HepG2 (cell line): ENCODE results near the gene DSCAM. TPM values are rescaled to one million over a fixed set of nuclear protein-coding genes. Genes with fewer than 3 reads are reported as not detected.

Experiments used
- ATAC-seq: fragments of 200-7000 bp; cut with Tn5 transposase; 3 replicates; pipeline ENCODE4 v1.9.1; 2020; ENCODE audit warnings: mild to moderate bottlenecking, moderate library complexity
- BruUV-seq: library from RNA; stranded (reverse); fragments of 400-500 nt; replicated peaks from 2 replicates; lab custom pipeline; 2021; lab: Mats Ljungman, UMichigan
- CTCF ChIA-PET: fragments of 300-600 bp; formaldehyde crosslinking; extraction: SDS; loops from one replicate; lab custom pipeline; 2021; ENCODE audit warnings: low total read pairs, inconsistent platforms, low intra/inter-chr PET ratio; lab: Yijun Ruan, JAX
- POLR2A ChIA-PET: fragments of 350-600 bp; sonication (Branson Sonifier 250); formaldehyde crosslinking; loops from one replicate; lab custom pipeline; 2020; ENCODE audit warnings: antibody characterized with exemption, inconsistent platforms; lab: Yijun Ruan, JAX
- DNase-seq: peaks from one replicate; pipeline ENCODE4 v3.0.0-alpha.2; 2015; ENCODE audit warnings: low spot score
- FAIRE-seq: peaks from 3 replicates; lab custom pipeline; 2011; peaks lifted over from hg19 to GRCh38; lab: Jason Lieb, UNC
- H2AFZ ChIP-seq: one replicate; pipeline ENCODE4 v1.6.1; 2011; ENCODE audit warnings: low read length, inconsistent platforms
- H3K27ac ChIP-seq: fragments of 300-600 bp; 3 replicates; pipeline ENCODE4 v1.8.0; 2011; ENCODE audit warnings: mixed run types, mild to moderate bottlenecking, mixed read lengths, low read length, inconsistent platforms; ENCODE audit not compliant: insufficient read depth; ENCODE audit errors: extremely low read length
- H3K27me3 ChIP-seq, 2 experiments: fragments of 200-600 bp in 1 of 2; 2 replicates in 1 of 2; 3 replicates in 1 of 2; pipeline versions ENCODE4 v1.6.0 to v1.8.0; 2011; ENCODE audit warnings: low read length in 2 of 2, mild to moderate bottlenecking in 2 of 2, moderate library complexity in 2 of 2, inconsistent platforms in 1 of 2; ENCODE audit not compliant: insufficient read depth in 2 of 2, control insufficient read depth in 1 of 2
- H3K36me3 ChIP-seq, 2 experiments: fragments of 200-600 bp in 1 of 2; replicated peaks in 1 of 2; 2 replicates in 1 of 2; 3 replicates in 1 of 2; pipeline versions ENCODE4 v1.5.1 to v1.8.0; 2011; ENCODE audit warnings: low read length in 2 of 2, inconsistent platforms in 1 of 2; ENCODE audit not compliant: insufficient read depth in 2 of 2, control insufficient read depth in 1 of 2
- H3K4me1 ChIP-seq: 2 replicates; pipeline ENCODE4 v1.5.1; 2012; ENCODE audit warnings: low read length, inconsistent platforms; ENCODE audit not compliant: insufficient read depth
- H3K4me2 ChIP-seq: 2 replicates; pipeline ENCODE4 v1.6.0; 2011; ENCODE audit warnings: low read depth, low read length, inconsistent platforms
- H3K4me3 ChIP-seq, 3 experiments: fragments of 200-600 bp in 1 of 3; sonication (generic), shearing (Covaris generic) in 1 of 3; replicated peaks in 1 of 3; 2 replicates each; pipeline ENCODE4 v1.5.1; 2011 to 2016; ENCODE audit warnings: low read length in 3 of 3, inconsistent platforms in 2 of 3, low read depth in 2 of 3, mild to moderate bottlenecking in 2 of 3, control low read depth in 1 of 3, mixed read lengths in 1 of 3; ENCODE audit not compliant: insufficient read depth in 1 of 3
- H3K79me2 ChIP-seq: one replicate; pipeline ENCODE4 v1.6.1; 2011; ENCODE audit warnings: low read length, inconsistent platforms; ENCODE audit not compliant: insufficient read depth
- H3K9ac ChIP-seq: 2 replicates; pipeline ENCODE4 v1.6.0; 2011; ENCODE audit warnings: mild to moderate bottlenecking, low read depth, low read length, inconsistent platforms; ENCODE audit not compliant: insufficient read depth
- H3K9me3 ChIP-seq: 2 replicates; pipeline ENCODE4 v1.5.1; 2012; ENCODE audit warnings: mild to moderate bottlenecking, low read length
- H4K20me1 ChIP-seq: 2 replicates; pipeline ENCODE4 v1.6.0; 2011; ENCODE audit warnings: inconsistent platforms, mild to moderate bottlenecking, low read length, moderate library complexity; ENCODE audit not compliant: insufficient read depth
- BRD4 ChIP-seq: sonication (generic); formaldehyde crosslinking; IDR thresholded peaks from 2 replicates; pipeline ENCODE4 v1.4.0; 2020; ENCODE audit warnings: missing genetic modification reagents
- RFX1 ChIP-seq: fragments of 450-650 bp; IDR thresholded peaks from 2 replicates; pipeline ENCODE4 v1.6.1; 2017
- RXRA ChIP-seq: sonication (generic); formaldehyde crosslinking; IDR thresholded peaks from 2 replicates; pipeline ENCODE4 v1.5.1; 2020; ENCODE audit warnings: missing genetic modification reagents
- SMC3 ChIP-seq: IDR thresholded peaks from 2 replicates; pipeline ENCODE4 v1.6.1; 2011; ENCODE audit warnings: low read length, improper control_type of control experiment
- SRY ChIP-seq: sonication (generic); formaldehyde crosslinking; IDR thresholded peaks from 2 replicates; pipeline ENCODE4 v1.8.0; 2022; ENCODE audit warnings: mild to moderate bottlenecking, missing genetic modification reagents
- ZNF768 ChIP-seq: sonication (generic); formaldehyde crosslinking; IDR thresholded peaks from 2 replicates; pipeline ENCODE4 v1.4.0; 2020; ENCODE audit warnings: missing genetic modification reagents
- ZNF790 ChIP-seq: sonication (generic); formaldehyde crosslinking; IDR thresholded peaks from 2 replicates; pipeline ENCODE4 v1.8.0; 2022; ENCODE audit warnings: missing genetic modification reagents, mild to moderate bottlenecking, borderline replicate concordance
- ZSCAN30 ChIP-seq: sonication (generic); formaldehyde crosslinking; IDR thresholded peaks from 2 replicates; pipeline ENCODE4 v1.5.0; 2020; ENCODE audit warnings: mild to moderate bottlenecking, missing genetic modification reagents
- WGBS: methylation state at CpG from one replicate; pipeline ENCODE4 v1.1.6; 2017; ENCODE audit warnings: low lambda C conversion rate; 5-methylcytosine and 5-hydroxymethylcytosine counted together
- in situ Hi-C: cut with HindIII; loops from 2 replicates; pipeline ENCODE4 v1.10.0; 2017; ENCODE audit warnings: low pct_unique_long_range_greater_than_20kb; ENCODE audit not compliant: extremely low pct_ligation_motif_present
- intact Hi-C: fragments of 100-400 bp; cut with micrococcal nuclease; formaldehyde crosslinking; loops from one replicate; pipeline ENCODE4 v1.10.0; 2022; ENCODE audit not compliant: unreplicated experiment
- polyA plus RNA-seq, 8 experiments: library from polyadenylated mRNA; depleted of rRNA in 3 of 8; stranded (reverse) in 7 of 8; unstranded in 1 of 8; fragments of >200 nt; fragmentation: Illumina TruSeq in 4 of 8; extraction: Trizol in 4 of 8; gene quantifications; 2 replicates each; pipeline versions ENCODE4 v1.2.1 to v1.2.3, GENCODE V29; 2011 to 2016; ENCODE audit warnings: low read depth in 4 of 8, missing spikeins in 1 of 8, mixed read lengths in 1 of 8; ENCODE audit not compliant: insufficient read depth in 1 of 8
- total RNA-seq, 5 experiments: library from RNA; depleted of rRNA; stranded (reverse); fragments of >200 nt; fragmentation: Illumina TruSeq; extraction: Trizol; gene quantifications; 2 replicates each; pipeline ENCODE4 v1.2.3, GENCODE V29; 2016; ENCODE audit warnings: low read depth in 1 of 5
- TF ChIP-seq, protein P1 (sequence below): sonication (generic); formaldehyde crosslinking; IDR thresholded peaks from 2 replicates; pipeline ENCODE4 v1.4.0; 2020; ENCODE audit warnings: missing genetic modification reagents, low read depth, mild to moderate bottlenecking, borderline replicate concordance
- TF ChIP-seq, protein P2 (sequence below): sonication (generic); formaldehyde crosslinking; IDR thresholded peaks from 2 replicates; pipeline ENCODE4 v1.4.0; 2020; ENCODE audit warnings: missing genetic modification reagents
- TF ChIP-seq, protein P3 (sequence below): sonication (generic); formaldehyde crosslinking; IDR thresholded peaks from 2 replicates; pipeline ENCODE4 v1.4.0; 2020; ENCODE audit warnings: missing genetic modification reagents, borderline replicate concordance
- TF ChIP-seq, protein P4 (sequence below): sonication (generic); formaldehyde crosslinking; IDR thresholded peaks from 2 replicates; pipeline ENCODE4 v1.5.0; 2020; ENCODE audit warnings: mild to moderate bottlenecking, missing genetic modification reagents

The DSCAM gene
- total and polyA plus RNA-seq, 2 of the 13 experiments (the other 11 are each of a cell fraction or from before 2014, with no cell fraction given), result not detected

DNA sequence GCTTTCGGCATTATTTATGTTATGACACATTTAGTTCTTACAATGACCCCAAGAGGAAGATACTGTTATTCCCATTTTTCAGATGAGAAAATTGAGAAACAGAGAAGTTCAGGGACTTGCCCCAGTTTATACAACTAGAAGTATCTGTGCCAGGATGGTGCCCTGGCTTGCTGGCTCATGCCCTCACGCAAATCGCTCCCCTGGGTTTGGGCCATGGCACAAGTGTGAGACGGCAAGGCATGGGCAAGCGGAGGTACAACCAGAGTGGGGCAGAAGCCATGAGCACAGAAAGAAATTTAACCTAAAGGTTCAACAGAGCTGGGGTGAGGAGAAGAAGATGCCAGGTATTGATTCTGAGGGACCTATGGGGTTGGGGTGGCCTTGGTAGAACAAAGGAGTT lies 469.8 kb downstream of the DSCAM start:
- peaks cover 79% of the 10 kb centered on the region for H3K9me3 ChIP-seq
- H3K79me2 ChIP-seq, result no peaks in the 10 kb centered on the region
- in situ Hi-C loops (no loop called here), intact Hi-C loops (no loop called here)
- no peaks in the 10 kb centered on the region for H3K27me3 ChIP-seq
- H3K4me2 ChIP-seq, result no peak overlapping the region
- ChIA-PET POLR2A (no interaction called here), CTCF (no interaction called here)
- H3K4me3 ChIP-seq, result no peak overlapping the region
- H3K27ac ChIP-seq, result no peak overlapping the region
- H4K20me1 ChIP-seq, result no peaks in the 10 kb centered on the region
- TF ChIP-seq SRY (CRISPR knock-in tag) (no peak), RFX1 (no peak), BRD4 (CRISPR knock-in tag) (no peak), ZNF790 (CRISPR knock-in tag) (no peak), RXRA (CRISPR knock-in tag) (no peak), ZNF768 (CRISPR knock-in tag) (no peak), SMC3 (no peak), ZSCAN30 (CRISPR knock-in tag) (no peak)
- TF ChIP-seq, protein P1, sequence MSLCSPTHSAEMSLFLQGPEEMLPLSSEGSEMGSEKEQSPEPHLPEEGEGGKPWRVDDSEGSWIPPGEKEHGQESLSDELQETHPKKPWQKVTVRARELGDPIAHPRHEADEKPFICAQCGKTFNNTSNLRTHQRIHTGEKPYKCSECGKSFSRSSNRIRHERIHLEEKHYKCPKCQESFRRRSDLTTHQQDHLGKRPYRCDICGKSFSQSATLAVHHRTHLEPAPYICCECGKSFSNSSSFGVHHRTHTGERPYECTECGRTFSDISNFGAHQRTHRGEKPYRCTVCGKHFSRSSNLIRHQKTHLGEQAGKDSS, result no peak
- TF ChIP-seq, protein P2, sequence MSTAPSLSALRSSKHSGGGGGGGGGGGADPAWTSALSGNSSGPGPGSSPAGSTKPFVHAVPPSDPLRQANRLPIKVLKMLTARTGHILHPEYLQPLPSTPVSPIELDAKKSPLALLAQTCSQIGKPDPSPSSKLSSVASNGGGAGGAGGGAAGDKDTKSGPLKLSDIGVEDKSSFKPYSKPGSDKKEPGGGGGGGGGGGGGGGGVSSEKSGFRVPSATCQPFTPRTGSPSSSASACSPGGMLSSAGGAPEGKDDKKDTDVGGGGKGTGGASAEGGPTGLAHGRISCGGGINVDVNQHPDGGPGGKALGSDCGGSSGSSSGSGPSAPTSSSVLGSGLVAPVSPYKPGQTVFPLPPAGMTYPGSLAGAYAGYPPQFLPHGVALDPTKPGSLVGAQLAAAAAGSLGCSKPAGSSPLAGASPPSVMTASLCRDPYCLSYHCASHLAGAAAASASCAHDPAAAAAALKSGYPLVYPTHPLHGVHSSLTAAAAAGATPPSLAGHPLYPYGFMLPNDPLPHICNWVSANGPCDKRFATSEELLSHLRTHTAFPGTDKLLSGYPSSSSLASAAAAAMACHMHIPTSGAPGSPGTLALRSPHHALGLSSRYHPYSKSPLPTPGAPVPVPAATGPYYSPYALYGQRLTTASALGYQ (CRISPR knock-in tag), result no peak
- TF ChIP-seq, protein P3, sequence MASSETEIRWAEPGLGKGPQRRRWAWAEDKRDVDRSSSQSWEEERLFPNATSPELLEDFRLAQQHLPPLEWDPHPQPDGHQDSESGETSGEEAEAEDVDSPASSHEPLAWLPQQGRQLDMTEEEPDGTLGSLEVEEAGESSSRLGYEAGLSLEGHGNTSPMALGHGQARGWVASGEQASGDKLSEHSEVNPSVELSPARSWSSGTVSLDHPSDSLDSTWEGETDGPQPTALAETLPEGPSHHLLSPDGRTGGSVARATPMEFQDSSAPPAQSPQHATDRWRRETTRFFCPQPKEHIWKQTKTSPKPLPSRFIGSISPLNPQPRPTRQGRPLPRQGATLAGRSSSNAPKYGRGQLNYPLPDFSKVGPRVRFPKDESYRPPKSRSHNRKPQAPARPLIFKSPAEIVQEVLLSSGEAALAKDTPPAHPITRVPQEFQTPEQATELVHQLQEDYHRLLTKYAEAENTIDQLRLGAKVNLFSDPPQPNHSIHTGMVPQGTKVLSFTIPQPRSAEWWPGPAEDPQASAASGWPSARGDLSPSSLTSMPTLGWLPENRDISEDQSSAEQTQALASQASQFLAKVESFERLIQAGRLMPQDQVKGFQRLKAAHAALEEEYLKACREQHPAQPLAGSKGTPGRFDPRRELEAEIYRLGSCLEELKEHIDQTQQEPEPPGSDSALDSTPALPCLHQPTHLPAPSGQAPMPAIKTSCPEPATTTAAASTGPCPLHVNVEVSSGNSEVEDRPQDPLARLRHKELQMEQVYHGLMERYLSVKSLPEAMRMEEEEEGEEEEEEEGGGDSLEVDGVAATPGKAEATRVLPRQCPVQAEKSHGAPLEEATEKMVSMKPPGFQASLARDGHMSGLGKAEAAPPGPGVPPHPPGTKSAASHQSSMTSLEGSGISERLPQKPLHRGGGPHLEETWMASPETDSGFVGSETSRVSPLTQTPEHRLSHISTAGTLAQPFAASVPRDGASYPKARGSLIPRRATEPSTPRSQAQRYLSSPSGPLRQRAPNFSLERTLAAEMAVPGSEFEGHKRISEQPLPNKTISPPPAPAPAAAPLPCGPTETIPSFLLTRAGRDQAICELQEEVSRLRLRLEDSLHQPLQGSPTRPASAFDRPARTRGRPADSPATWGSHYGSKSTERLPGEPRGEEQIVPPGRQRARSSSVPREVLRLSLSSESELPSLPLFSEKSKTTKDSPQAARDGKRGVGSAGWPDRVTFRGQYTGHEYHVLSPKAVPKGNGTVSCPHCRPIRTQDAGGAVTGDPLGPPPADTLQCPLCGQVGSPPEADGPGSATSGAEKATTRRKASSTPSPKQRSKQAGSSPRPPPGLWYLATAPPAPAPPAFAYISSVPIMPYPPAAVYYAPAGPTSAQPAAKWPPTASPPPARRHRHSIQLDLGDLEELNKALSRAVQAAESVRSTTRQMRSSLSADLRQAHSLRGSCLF, result no peak
- TF ChIP-seq, protein P4, sequence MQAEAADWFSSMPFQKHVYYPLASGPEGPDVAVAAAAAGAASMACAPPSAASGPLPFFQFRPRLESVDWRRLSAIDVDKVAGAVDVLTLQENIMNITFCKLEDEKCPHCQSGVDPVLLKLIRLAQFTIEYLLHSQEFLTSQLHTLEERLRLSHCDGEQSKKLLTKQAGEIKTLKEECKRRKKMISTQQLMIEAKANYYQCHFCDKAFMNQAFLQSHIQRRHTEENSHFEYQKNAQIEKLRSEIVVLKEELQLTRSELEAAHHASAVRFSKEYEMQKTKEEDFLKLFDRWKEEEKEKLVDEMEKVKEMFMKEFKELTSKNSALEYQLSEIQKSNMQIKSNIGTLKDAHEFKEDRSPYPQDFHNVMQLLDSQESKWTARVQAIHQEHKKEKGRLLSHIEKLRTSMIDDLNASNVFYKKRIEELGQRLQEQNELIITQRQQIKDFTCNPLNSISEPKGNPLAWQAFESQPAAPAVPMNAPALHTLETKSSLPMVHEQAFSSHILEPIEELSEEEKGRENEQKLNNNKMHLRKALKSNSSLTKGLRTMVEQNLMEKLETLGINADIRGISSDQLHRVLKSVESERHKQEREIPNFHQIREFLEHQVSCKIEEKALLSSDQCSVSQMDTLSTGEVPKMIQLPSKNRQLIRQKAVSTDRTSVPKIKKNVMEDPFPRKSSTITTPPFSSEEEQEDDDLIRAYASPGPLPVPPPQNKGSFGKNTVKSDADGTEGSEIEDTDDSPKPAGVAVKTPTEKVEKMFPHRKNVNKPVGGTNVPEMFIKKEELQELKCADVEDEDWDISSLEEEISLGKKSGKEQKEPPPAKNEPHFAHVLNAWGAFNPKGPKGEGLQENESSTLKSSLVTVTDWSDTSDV (CRISPR knock-in tag), result no peak
- ATAC-seq, result no peak
- H3K4me1 ChIP-seq, result no peaks in the 10 kb centered on the region
- FAIRE-seq, result no peak
- WGBS, result 25% methylated on average over 5 of the region's 5 CpGs
- no peak overlapping the region for H2AFZ ChIP-seq
- H3K9ac ChIP-seq, result no peak overlapping the region
- BruUV-seq, result no TSS peak
- DNase-seq, result no peak
- H3K36me3 ChIP-seq, result no peaks in the 10 kb centered on the region
